GM23248 (cell line): ENCODE measurements around the gene NAALADL2. TPM values are rescaled to one million over a fixed set of nuclear protein-coding genes. Genes with fewer than 3 reads are reported as not detected.
A peak's percentile ranks its signal among the peaks of the same experiment; 100 is the strongest.

Experiments
- DNase-seq: peaks from one replicate; pipeline ENCODE4 v3.0.0-alpha.2; 2015
- H2AFZ ChIP-seq: fragments of 200-600 bp; sonication (generic); 2 replicates; pipeline ENCODE4 v1.6.1; 2016; ENCODE audit warnings: antibody characterized with exemption
- H3F3A ChIP-seq: fragments of 200-600 bp; sonication (generic); 2 replicates; pipeline ENCODE4 v1.6.1; 2016; ENCODE audit warnings: mild to moderate bottlenecking, antibody characterized with exemption, mixed run types; ENCODE audit not compliant: insufficient read depth
- H3K27ac ChIP-seq: fragments of 200-600 bp; sonication (generic); 2 replicates; pipeline ENCODE4 v1.5.1; 2016; ENCODE audit warnings: mild to moderate bottlenecking
- H3K27me3 ChIP-seq: fragments of 200-600 bp; sonication (generic); replicated peaks from 2 replicates; pipeline ENCODE4 v1.6.1; 2016; ENCODE audit warnings: mild to moderate bottlenecking; ENCODE audit not compliant: insufficient read depth
- H3K36me3 ChIP-seq: fragments of 200-600 bp; sonication (generic); 2 replicates; pipeline ENCODE4 v1.6.1; 2016; ENCODE audit warnings: low read depth, mild to moderate bottlenecking
- H3K4me1 ChIP-seq: fragments of 200-600 bp; sonication (generic); 2 replicates; pipeline ENCODE4 v1.6.1; 2016; ENCODE audit warnings: mild to moderate bottlenecking; ENCODE audit not compliant: insufficient read depth
- H3K4me2 ChIP-seq: fragments of 200-600 bp; sonication (generic); one replicate; pipeline ENCODE4 v1.6.1; 2016; ENCODE audit warnings: mild to moderate bottlenecking; ENCODE audit not compliant: unreplicated experiment
- H3K4me3 ChIP-seq: fragments of 200-600 bp; sonication (generic); 2 replicates; pipeline ENCODE4 v1.5.1; 2016; ENCODE audit warnings: mild to moderate bottlenecking
- H3K79me2 ChIP-seq: fragments of 200-600 bp; sonication (generic); 2 replicates; pipeline ENCODE4 v1.6.1; 2016; ENCODE audit warnings: mild to moderate bottlenecking; ENCODE audit not compliant: insufficient read depth
- H3K9ac ChIP-seq: fragments of 200-600 bp; sonication (generic); 2 replicates; pipeline ENCODE4 v1.6.1; 2016; ENCODE audit warnings: mild to moderate bottlenecking
- H3K9me2 ChIP-seq: fragments of 200-600 bp; sonication (generic); 2 replicates; pipeline ENCODE4 v1.6.1; 2016; ENCODE audit warnings: mixed run types, mild to moderate bottlenecking, moderate library complexity; ENCODE audit not compliant: insufficient read depth
- H3K9me3 ChIP-seq: fragments of 200-600 bp; sonication (generic); one replicate; pipeline ENCODE4 v1.6.1; 2017; ENCODE audit warnings: low read depth
- H4K20me1 ChIP-seq: fragments of 200-600 bp; sonication (generic); 2 replicates; pipeline ENCODE4 v1.6.0; 2016; ENCODE audit not compliant: insufficient read depth
- EZH2 ChIP-seq: fragments of 200-600 bp; sonication (generic); IDR thresholded peaks from 2 replicates; pipeline ENCODE4 v1.6.1; 2018; ENCODE audit warnings: antibody characterized with exemption, mild to moderate bottlenecking; ENCODE audit not compliant: insufficient read depth, poor library complexity, severe bottlenecking
- EZH2phosphoT487 ChIP-seq: fragments of 200-600 bp; sonication (generic); IDR thresholded peaks from 2 replicates; pipeline ENCODE4 v1.6.1; 2018; ENCODE audit warnings: antibody characterized with exemption, moderate library complexity, mild to moderate bottlenecking, low read depth; ENCODE audit not compliant: insufficient read depth
- WGBS, 2 experiments: methylation state at CpG; one replicate each; pipeline ENCODE4 v1.1.6; 2015 to 2017; ENCODE audit warnings: low lambda C conversion rate in 2 of 2, low coverage in 1 of 2; ENCODE audit errors: missing lambda C conversion rate in 2 of 2; 5-methylcytosine and 5-hydroxymethylcytosine counted together
- in situ Hi-C: fragments of 300-500 bp; cut with MboI; formaldehyde crosslinking; loops from 2 replicates; pipeline ENCODE4 v1.15.0; 2020
- polyA plus RNA-seq: library from polyadenylated mRNA; unstranded; fragments of >200 nt; fragmentation: Nextera tagmentation; extraction: Ambion mirVana; gene quantifications from 2 replicates; pipeline ENCODE4 v1.2.1, GENCODE V29; 2016
- total RNA-seq: library from RNA; depleted of rRNA; stranded (reverse); fragments of >200 nt; shearing (Covaris generic); gene quantifications from 2 replicates; pipeline ENCODE4 v1.2.3, GENCODE V29; 2014

NAALADL2 gene
- total and polyA plus RNA-seq, 2 experiments from 2014 or later, result 20.5 to 81.0 TPM

DNA sequence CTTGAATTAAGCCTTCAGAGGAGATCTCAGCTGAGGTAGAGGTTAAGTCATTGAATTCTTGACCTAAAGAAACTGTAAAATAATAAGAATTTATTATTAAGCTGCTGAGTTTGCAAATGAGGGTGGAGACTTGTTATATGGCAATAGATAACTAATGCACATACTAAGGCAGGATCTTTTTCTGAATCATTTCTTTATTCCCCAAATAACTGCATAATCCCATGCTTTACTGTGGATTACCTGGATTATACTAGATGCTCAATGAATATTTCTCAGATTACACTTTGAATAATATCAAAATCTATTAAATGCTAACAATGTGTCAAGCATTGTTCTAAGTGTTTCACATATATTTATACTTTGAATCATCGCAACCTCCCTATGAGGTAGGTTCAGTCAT lies 532.5 kb downstream of the NAALADL2 start:
- H3K36me3 ChIP-seq, result no peaks in the 10 kb centered on the region
- H3K4me2 ChIP-seq, result no peak overlapping the region
- 0 out of 2 replicates have a peak, but pooled peaks cover 8% of the 10 kb centered on the region for H3F3A ChIP-seq
- no peaks in the 10 kb centered on the region for H3K27me3 ChIP-seq
- no peak overlapping the region for H3K27ac ChIP-seq
- H3K9ac ChIP-seq, result no peak overlapping the region
- no peak overlapping the region for H3K4me3 ChIP-seq
- no peaks in the 10 kb centered on the region for H4K20me1 ChIP-seq
- no peak for DNase-seq
- no peaks in the 10 kb centered on the region for H3K9me3 ChIP-seq
- TF ChIP-seq EZH2 (no peak), EZH2phosphoT487 (no peak)
- peaks cover 15% of the 10 kb centered on the region for H3K4me1 ChIP-seq
- in situ Hi-C loops, result no loop called here
- 92 to 94% methylated on average over 1 of the region's 1 CpG for WGBS, 2 experiments
- no peaks in the 10 kb centered on the region for H3K9me2 ChIP-seq
- no peak overlapping the region for H2AFZ ChIP-seq
- H3K79me2 ChIP-seq, result no peaks in the 10 kb centered on the region

DNA sequence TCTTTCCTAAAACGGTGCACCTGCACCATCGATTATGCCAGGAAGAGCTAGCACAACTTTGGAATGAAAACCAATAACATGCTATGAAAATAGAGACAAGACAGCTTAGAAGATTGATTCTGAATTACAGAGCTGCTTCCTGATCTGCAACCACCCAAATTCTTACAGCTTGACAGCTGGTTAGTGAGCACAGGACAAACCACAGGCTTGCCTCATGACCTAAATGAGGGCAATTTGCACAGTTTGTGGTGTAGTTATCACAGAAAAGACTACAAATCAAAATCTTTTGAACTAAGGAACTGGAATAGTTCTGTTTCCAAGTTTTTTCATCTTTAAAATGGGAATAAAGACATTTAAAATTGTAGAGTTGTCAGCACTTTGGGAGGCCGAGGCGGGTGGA lies 533.5 kb downstream of the NAALADL2 start:
- WGBS, 2 experiments, result 71 to 75% methylated on average over 4 of the region's 4 CpGs

DNA sequence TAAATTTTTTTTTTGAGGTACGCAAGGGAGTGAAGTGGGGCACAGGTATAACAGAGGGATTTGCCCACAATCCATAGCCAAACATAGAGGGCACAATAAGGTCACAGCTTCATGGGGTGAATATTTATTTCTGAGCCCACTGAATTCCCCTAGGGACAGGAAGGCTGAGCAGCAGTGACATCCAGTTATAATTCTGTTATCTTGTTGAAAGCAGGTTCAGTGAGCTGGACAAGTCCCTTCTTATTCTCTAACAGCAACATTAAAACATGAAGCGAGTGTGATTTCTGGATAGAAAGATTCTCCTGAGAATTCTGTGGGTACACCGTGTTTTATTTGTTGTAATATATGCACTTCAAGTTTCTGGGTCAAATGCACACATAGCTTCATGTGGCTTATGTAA lies 538.2 kb downstream of the NAALADL2 start:
- Histone ChIP-seq H3K4me2 (no peak overlapping the region), H3F3A (peaks cover 23% of the 10 kb centered on the region), H3K9me2 (no peaks in the 10 kb centered on the region), H3K9me3 (no peaks in the 10 kb centered on the region), H3K9ac (no peak overlapping the region), H3K79me2 (no peaks in the 10 kb centered on the region), H2AFZ (no peak overlapping the region), H4K20me1 (no peaks in the 10 kb centered on the region), H3K27ac (no peak overlapping the region), H3K4me3 (no peak overlapping the region), H3K4me1 (peaks cover 12% of the 10 kb centered on the region), H3K36me3 (no peaks in the 10 kb centered on the region), H3K27me3 (no peaks in the 10 kb centered on the region)
- DNase-seq, result no peak
- TF ChIP-seq EZH2, result no peak
- TF ChIP-seq EZH2phosphoT487, result no peak
- 62 to 74% methylated on average over 3 of the region's 3 CpGs for WGBS, 2 experiments
- in situ Hi-C loops, result no loop called here

More for the DNA sequence above, 533.5 kb downstream of the NAALADL2 start:
- no peak overlapping the region for H3K27ac ChIP-seq
- no peak overlapping the region for H3K9ac ChIP-seq
- no peak overlapping the region for H3K4me3 ChIP-seq
- no peak for TF ChIP-seq EZH2
- TF ChIP-seq EZH2phosphoT487, result no peak
- H3K4me1 ChIP-seq, result peaks cover 5% of the 10 kb centered on the region; the same call in 1 of the 2 replicates
- no peaks in the 10 kb centered on the region for H3K27me3 ChIP-seq
- H3K9me2 ChIP-seq, result no peaks in the 10 kb centered on the region
- in situ Hi-C loops, result no loop called here
- no peaks in the 10 kb centered on the region for H4K20me1 ChIP-seq
- DNase-seq, result no peak
- no peak overlapping the region for H3K4me2 ChIP-seq
- H3K9me3 ChIP-seq, result no peaks in the 10 kb centered on the region
- no peaks in the 10 kb centered on the region for H3K79me2 ChIP-seq
- H3K36me3 ChIP-seq, result no peaks in the 10 kb centered on the region
- no peak overlapping the region for H2AFZ ChIP-seq
- H3F3A ChIP-seq, result 0 out of 2 replicates have a peak, but pooled peaks cover 1% of the 10 kb centered on the region

DNA sequence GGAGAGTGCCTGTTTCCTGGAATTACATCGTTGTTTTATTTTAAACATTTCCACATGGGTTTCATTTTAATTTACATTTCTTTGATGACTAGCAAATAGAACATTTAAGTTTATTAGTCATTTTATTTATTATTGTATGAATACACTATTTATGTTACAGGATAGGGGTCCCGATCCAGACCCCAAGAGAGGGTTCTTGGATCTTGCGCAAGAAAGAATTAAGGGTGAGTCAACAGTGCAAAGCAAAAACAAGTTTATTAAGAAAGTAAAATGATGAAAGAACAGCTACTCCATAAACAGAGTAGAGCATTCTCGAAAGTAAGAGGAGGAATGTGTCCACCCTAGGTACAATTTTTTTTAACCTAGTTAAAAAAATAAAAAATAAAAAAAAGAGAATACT lies 539.5 kb downstream of the NAALADL2 start:
- 33% methylated on average over 4 of the region's 4 CpGs for WGBS, 2 experiments
- Histone ChIP-seq H3K27ac (no peak overlapping the region; the same call in 1 of the 2 replicates), H4K20me1 (no peaks in the 10 kb centered on the region), H2AFZ (0 out of 2 replicates have a peak overlapping the region, but pooled peaks have one; percentile 37), H3K27me3 (no peaks in the 10 kb centered on the region), H3K4me2 (peak overlapping the region; percentile 20), H3K4me3 (no peak overlapping the region), H3K9ac (no peak overlapping the region), H3K36me3 (no peaks in the 10 kb centered on the region), H3K9me3 (no peaks in the 10 kb centered on the region), H3K79me2 (no peaks in the 10 kb centered on the region), H3K4me1 (peaks cover 12% of the 10 kb centered on the region), H3F3A (peaks cover 23% of the 10 kb centered on the region), H3K9me2 (no peaks in the 10 kb centered on the region; the same call in 1 of the 2 replicates)
- peak; percentile 27 for DNase-seq
- no peak for TF ChIP-seq EZH2phosphoT487
- TF ChIP-seq EZH2, result no peak
- in situ Hi-C loops, result no loop called here
